Ureter (tissue), 1 donor: ENCODE measurements around the gene ZNF786. TPM values are rescaled to one million over a fixed set of nuclear protein-coding genes. Genes with fewer than 3 reads are reported as not detected.
A peak's percentile ranks its signal among the peaks of the same experiment; 100 is the strongest.

Source experiments
- DNase-seq: peaks from one replicate; pipeline ENCODE4 v3.0.0-alpha.2; 2020; ENCODE audit warnings: low spot score
- total RNA-seq: library from RNA; stranded (reverse); gene quantifications from one replicate; pipeline ENCODE4 v1.2.4, GENCODE V29; 2023
- donor health status: DM: yes; HTN: yes; CAD: no.

Gene ZNF786
- total RNA-seq, 1 donor from 2014 or later: 9.8 TPM

- peak; percentile 100 for DNase-seq
These were observed 62.0 kb downstream of the ZNF786 start, which contains the start of gene PDIA4 for GRCh38 chr7:149028346-149029109. Gene PDIA4 (minus strand): TSS chr7:149028505. CDS start chr7:149028408, 97 bp downstream.

- DNase-seq: no peak
These were observed 62.7 kb downstream of the ZNF786 start for GRCh38 chr7:149027611-149028345.

- DNase-seq: no peak
These were observed 63.5 kb downstream of the ZNF786 start for GRCh38 chr7:149027055-149027454.

GRCh38 chr7:149023662-149024061, 66.9 kb downstream of the ZNF786 start:
- no peak for DNase-seq

GRCh38 chr7:149022756-149023360, 67.7 kb downstream of the ZNF786 start:
- no peak for DNase-seq

- no peak for DNase-seq
These were observed 68.8 kb downstream of the ZNF786 start for GRCh38 chr7:149021725-149022062.

GRCh38 chr7:149020483-149020882, 70.0 kb downstream of the ZNF786 start:
- DNase-seq: no peak

Other genes starting within 250 kb of the ZNF786 start
- 3.6 TPM for gene EZH2, start 206.4 kb downstream of the ZNF786 start, total RNA-seq
- gene PDIA4, start 62.2 kb downstream of the ZNF786 start, total RNA-seq: 116 TPM
- gene ZNF425, start 35.6 kb upstream of the ZNF786 start, total RNA-seq: 3.0 TPM
- gene ZNF398, start 56.7 kb upstream of the ZNF786 start, total RNA-seq: 25.4 TPM
- 46.6 TPM for gene ZNF282, start 104.8 kb upstream of the ZNF786 start, total RNA-seq
- gene ZNF212, start 148.9 kb upstream of the ZNF786 start, total RNA-seq: 11.2 TPM
- 30.0 TPM for gene ZNF783, start 171.5 kb upstream of the ZNF786 start, total RNA-seq